Glutamatergic neuron (in vitro differentiated cells): Measurements from ENCODE around the gene LYST. TPM values are rescaled to one million over a fixed set of nuclear protein-coding genes. Genes with fewer than 3 reads are reported as not detected.

ENCODE experiments used
- DNase-seq: peaks from one replicate; pipeline ENCODE4 v3.0.0; 2022
- H3K27ac Mint-ChIP-seq: one replicate; pipeline ENCODE4 v1.8.0; 2020; ENCODE audit warnings: mild to moderate bottlenecking, mixed read lengths, inconsistent platforms; ENCODE audit not compliant: unreplicated experiment
- H3K27me3 Mint-ChIP-seq: one replicate; pipeline ENCODE4 v1.8.0; 2020; ENCODE audit warnings: mild to moderate bottlenecking, moderate library complexity, mixed read lengths, inconsistent platforms; ENCODE audit not compliant: unreplicated experiment
- H3K36me3 Mint-ChIP-seq: one replicate; pipeline ENCODE4 v1.8.0; 2020; ENCODE audit warnings: mild to moderate bottlenecking, mixed read lengths, inconsistent platforms; ENCODE audit not compliant: unreplicated experiment
- H3K4me1 Mint-ChIP-seq: one replicate; pipeline ENCODE4 v1.8.0; 2020; ENCODE audit warnings: mild to moderate bottlenecking, low read depth, mixed read lengths, inconsistent platforms; ENCODE audit not compliant: unreplicated experiment
- H3K4me3 Mint-ChIP-seq: one replicate; pipeline ENCODE4 v1.8.0; 2020; ENCODE audit warnings: mild to moderate bottlenecking, mixed read lengths, inconsistent platforms; ENCODE audit not compliant: unreplicated experiment
- H3K9me3 Mint-ChIP-seq: one replicate; pipeline ENCODE4 v1.8.0; 2020; ENCODE audit warnings: mild to moderate bottlenecking, moderate library complexity, mixed read lengths, inconsistent platforms; ENCODE audit not compliant: unreplicated experiment
- CTCF ChIP-seq: fragments of 200-600 bp; sonication (generic); IDR thresholded peaks from one replicate; pipeline ENCODE4 v1.5.0; 2021; ENCODE audit not compliant: partially characterized antibody, unreplicated experiment
- total RNA-seq: library from RNA; stranded (reverse); fragmentation: NEBNext Ultra II Directional; extraction: Animal tissue kit (Norgen Biotek cat#: 25700); gene quantifications from one replicate; pipeline ENCODE4 v1.2.1, GENCODE V29; 2021; ENCODE audit not compliant: unreplicated experiment

The LYST gene
- total RNA-seq, 1 donor from 2014 or later: 33.6 TPM

DNA sequence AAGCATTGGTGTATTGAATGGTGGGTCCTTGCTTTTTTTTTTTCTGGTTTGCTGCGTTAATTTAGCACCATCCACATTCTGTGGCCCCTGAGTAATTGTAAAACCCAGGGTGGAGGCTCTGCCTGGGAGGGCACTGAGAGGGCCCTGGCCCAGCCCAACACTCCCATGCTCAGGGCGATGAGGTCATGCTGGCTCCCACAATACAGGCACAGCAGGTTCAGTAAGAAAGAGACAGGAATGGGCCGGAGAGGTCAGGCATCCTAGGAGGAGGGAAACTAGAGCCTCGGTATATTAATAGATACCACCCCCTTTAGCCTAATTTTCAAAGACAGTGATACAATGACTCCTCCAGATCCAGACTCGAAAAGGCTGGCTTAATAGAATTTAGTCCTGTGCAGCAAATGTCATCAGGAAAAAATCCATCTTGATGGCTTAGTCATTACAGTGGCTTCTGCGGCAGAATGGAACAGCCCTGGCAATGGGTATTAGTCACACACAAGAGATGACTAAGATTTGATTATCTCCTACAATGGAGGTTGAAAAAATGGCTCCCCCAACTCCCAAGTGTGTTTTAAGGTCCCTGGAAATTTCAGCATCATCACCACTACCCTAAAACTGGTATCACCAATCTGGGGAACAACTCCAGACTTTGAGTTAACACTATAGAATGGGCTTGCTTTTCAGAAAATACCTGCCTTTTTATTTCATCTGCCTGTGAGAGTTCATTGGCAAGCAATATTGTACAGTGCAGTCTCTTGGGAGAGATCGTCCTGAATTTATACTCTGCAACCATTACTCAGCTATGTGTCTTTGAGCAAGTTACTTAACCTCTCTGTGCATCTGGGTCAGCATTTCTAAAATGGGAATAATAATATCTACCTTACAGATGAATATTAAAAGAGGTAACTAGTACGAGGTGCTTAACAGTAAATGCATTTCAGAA is 43.9 kb upstream of the LYST start:
- Mint-ChIP-seq H3K9me3 (peaks cover 1% of the 10 kb centered on the region), H3K4me1 (peaks cover 5% of the 10 kb centered on the region), H3K4me3 (no peak overlapping the region), H3K36me3 (no peaks in the 10 kb centered on the region), H3K27me3 (peaks cover 2% of the 10 kb centered on the region), H3K27ac (peak overlapping the region; percentile 80)
- no peak for TF ChIP-seq CTCF
- DNase-seq: no peak

DNA sequence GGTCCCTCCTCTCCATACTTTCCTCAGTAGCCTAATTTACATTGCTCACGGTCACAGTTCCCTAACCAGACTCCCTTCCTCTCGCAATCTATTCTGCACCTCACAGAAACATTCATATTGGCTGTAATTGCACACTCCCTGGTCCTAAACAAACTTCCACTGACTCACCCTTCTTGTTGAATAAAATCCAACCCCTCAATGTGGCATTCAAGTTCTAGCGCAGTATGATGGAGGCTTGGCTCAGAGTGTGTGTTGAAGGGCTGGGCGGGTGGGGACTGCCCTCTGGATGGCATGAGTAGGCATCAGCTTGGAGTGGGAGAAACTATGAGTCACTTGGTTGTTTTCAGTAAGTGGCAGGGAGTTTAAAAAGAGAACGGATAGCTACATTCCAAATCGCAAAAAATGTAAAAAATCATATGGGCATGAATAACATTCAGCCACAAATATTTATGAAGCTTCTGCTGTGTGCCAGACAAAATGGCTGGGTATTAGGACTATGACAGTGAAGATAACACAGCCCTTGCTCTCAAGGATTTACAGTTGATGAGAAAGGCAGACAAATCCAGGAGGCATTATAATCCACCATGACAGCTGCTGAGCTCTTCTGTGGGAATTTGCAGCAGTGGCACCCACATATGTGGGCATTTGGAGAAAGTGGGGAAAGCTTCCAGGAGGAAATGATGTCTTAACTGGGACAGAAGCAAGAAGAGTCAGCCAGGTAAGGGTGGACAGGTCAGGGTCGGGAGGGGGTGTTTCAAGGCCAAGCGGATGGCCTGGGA is 42.2 kb upstream of the LYST start:
- no peaks in the 10 kb centered on the region for H3K27me3 Mint-ChIP-seq
- H3K9me3 Mint-ChIP-seq: peaks cover 1% of the 10 kb centered on the region
- DNase-seq: no peak
- H3K4me1 Mint-ChIP-seq: peaks cover 5% of the 10 kb centered on the region
- H3K27ac Mint-ChIP-seq: no peak overlapping the region
- H3K4me3 Mint-ChIP-seq: peak overlapping the region; percentile 20
- no peaks in the 10 kb centered on the region for H3K36me3 Mint-ChIP-seq
- no peak for TF ChIP-seq CTCF

- no peaks in the 10 kb centered on the region for H3K27me3 Mint-ChIP-seq
- H3K36me3 Mint-ChIP-seq: no peaks in the 10 kb centered on the region
- DNase-seq: no peak
- peaks cover 5% of the 10 kb centered on the region for H3K4me1 Mint-ChIP-seq
- no peak overlapping the region for H3K4me3 Mint-ChIP-seq
- H3K9me3 Mint-ChIP-seq: peaks cover 1% of the 10 kb centered on the region
- no peak for TF ChIP-seq CTCF
- no peak overlapping the region for H3K27ac Mint-ChIP-seq
These were observed 41.2 kb upstream of the LYST start for GRCh38 chr1:235907897-235908240.

- TF ChIP-seq CTCF: no peak
- peaks cover 5% of the 10 kb centered on the region for H3K4me1 Mint-ChIP-seq
- DNase-seq: no peak
- no peaks in the 10 kb centered on the region for H3K27me3 Mint-ChIP-seq
- no peaks in the 10 kb centered on the region for H3K36me3 Mint-ChIP-seq
- H3K27ac Mint-ChIP-seq: no peak overlapping the region
- H3K4me3 Mint-ChIP-seq: no peak overlapping the region
- peaks cover 1% of the 10 kb centered on the region for H3K9me3 Mint-ChIP-seq
These were observed 40.6 kb upstream of the LYST start for GRCh38 chr1:235907187-235907896.
